ENCODE measurements around the gene SSBP3. TPM values are rescaled to one million over a fixed set of nuclear protein-coding genes. Genes with fewer than 3 reads are reported as not detected.

The SSBP3 gene
- total RNA-seq, 4 donors from 2014 or later: 19.0 to 35.2 (median 33.4) TPM

GRCh38 chr1:54325703-54326461, 80.3 kb downstream of the SSBP3 start:
- Histone ChIP-seq H3K4me3 (no peak overlapping the region), H3K27ac (peak overlapping the region; percentile 53 to 74 (median 66)), H3K36me3 (no peaks in the 10 kb centered on the region), H3K9me3 (no peaks in the 10 kb centered on the region), H3K4me1 (peaks cover 0 to 57% (median 5%) of the 10 kb centered on the region in 4 donors), H3K27me3 (no peaks in the 10 kb centered on the region)
- TF ChIP-seq CTCF (IDR thresholded peaks at IDR 0.05) (no peak), POLR2A (IDR thresholded peaks at IDR 0.05) (no peak)
- DNase-seq: no peak

- Histone ChIP-seq H3K9me3 (no peaks in the 10 kb centered on the region), H3K27ac (peak overlapping the region; percentile 53 to 74 (median 66)), H3K4me3 (no peak overlapping the region), H3K36me3 (no peaks in the 10 kb centered on the region), H3K4me1 (peaks cover 0 to 53% (median 5%) of the 10 kb centered on the region in 4 donors), H3K27me3 (no peaks in the 10 kb centered on the region)
- TF ChIP-seq CTCF (IDR thresholded peaks at IDR 0.05): no peak
- TF ChIP-seq POLR2A (IDR thresholded peaks at IDR 0.05): no peak
- no peak for DNase-seq
Observed at GRCh38 chr1:54325284-54325683, 80.9 kb downstream of the SSBP3 start.

- Histone ChIP-seq H3K27me3 (no peaks in the 10 kb centered on the region), H3K4me1 (peaks cover 0 to 45% (median 5%) of the 10 kb centered on the region in 4 donors), H3K27ac (peak overlapping the region; percentile 53 to 74 (median 66)), H3K4me3 (no peak overlapping the region), H3K36me3 (no peaks in the 10 kb centered on the region), H3K9me3 (no peaks in the 10 kb centered on the region)
- DNase-seq: no peak
- TF ChIP-seq CTCF (IDR thresholded peaks at IDR 0.05) (no peak), POLR2A (IDR thresholded peaks at IDR 0.05) (no peak)
Observed at GRCh38 chr1:54324251-54325140, 81.7 kb downstream of the SSBP3 start.

- H3K36me3 ChIP-seq: no peaks in the 10 kb centered on the region
- H3K4me1 ChIP-seq: peaks cover 0 to 41% (median 5%) of the 10 kb centered on the region in 4 donors
- peak overlapping the region; percentile 4 to 74 (median 54) for H3K27ac ChIP-seq
- H3K9me3 ChIP-seq: no peaks in the 10 kb centered on the region
- no peak overlapping the region for H3K4me3 ChIP-seq
- no peaks in the 10 kb centered on the region for H3K27me3 ChIP-seq
- no peak for TF ChIP-seq POLR2A (IDR thresholded peaks at IDR 0.05)
- DNase-seq: no peak
Observed at GRCh38 chr1:54323921-54324250, 82.3 kb downstream of the SSBP3 start.

- H3K27ac ChIP-seq: peak overlapping the region in 3 of 4 donors; percentile 4 to 74 (median 73)
- TF ChIP-seq POLR2A (IDR thresholded peaks at IDR 0.05) (no peak), CTCF (IDR thresholded peaks at IDR 0.05) (peak in 3 of 6 experiments; percentile 18 to 29 (median 26))
- peaks cover 0 to 41% (median 5%) of the 10 kb centered on the region in 4 donors for H3K4me1 ChIP-seq
Observed at GRCh38 chr1:54323324-54323739, 82.9 kb downstream of the SSBP3 start.

More at GRCh38 chr1:54323324-54323739, 82.9 kb downstream of the SSBP3 start:
- no peaks in the 10 kb centered on the region for H3K36me3 ChIP-seq
- DNase-seq: no peak
- no peak overlapping the region for H3K4me3 ChIP-seq
- no peaks in the 10 kb centered on the region for H3K27me3 ChIP-seq
- no peaks in the 10 kb centered on the region for H3K9me3 ChIP-seq
